GM23248 (cell line): ENCODE data around the gene MXRA5. TPM values are rescaled to one million over a fixed set of nuclear protein-coding genes. Genes with fewer than 3 reads are reported as not detected.
A peak's percentile ranks its signal among the peaks of the same experiment; 100 is the strongest.
"Not testable (repeated sequence)": the region's sequence is repeated elsewhere in the genome, so short reads cannot be mapped to it uniquely, and the experiment has no call there.

Experiments used
- DNase-seq: peaks from one replicate; pipeline ENCODE4 v3.0.0-alpha.2; 2015
- H2AFZ ChIP-seq: fragments of 200-600 bp; sonication (generic); 2 replicates; pipeline ENCODE4 v1.6.1; 2016; ENCODE audit warnings: antibody characterized with exemption
- H3F3A ChIP-seq: fragments of 200-600 bp; sonication (generic); 2 replicates; pipeline ENCODE4 v1.6.1; 2016; ENCODE audit warnings: mild to moderate bottlenecking, antibody characterized with exemption, mixed run types; ENCODE audit not compliant: insufficient read depth
- H3K27ac ChIP-seq: fragments of 200-600 bp; sonication (generic); 2 replicates; pipeline ENCODE4 v1.5.1; 2016; ENCODE audit warnings: mild to moderate bottlenecking
- H3K27me3 ChIP-seq: fragments of 200-600 bp; sonication (generic); replicated peaks from 2 replicates; pipeline ENCODE4 v1.6.1; 2016; ENCODE audit warnings: mild to moderate bottlenecking; ENCODE audit not compliant: insufficient read depth
- H3K36me3 ChIP-seq: fragments of 200-600 bp; sonication (generic); 2 replicates; pipeline ENCODE4 v1.6.1; 2016; ENCODE audit warnings: low read depth, mild to moderate bottlenecking
- H3K4me1 ChIP-seq: fragments of 200-600 bp; sonication (generic); 2 replicates; pipeline ENCODE4 v1.6.1; 2016; ENCODE audit warnings: mild to moderate bottlenecking; ENCODE audit not compliant: insufficient read depth
- H3K4me2 ChIP-seq: fragments of 200-600 bp; sonication (generic); one replicate; pipeline ENCODE4 v1.6.1; 2016; ENCODE audit warnings: mild to moderate bottlenecking; ENCODE audit not compliant: unreplicated experiment
- H3K4me3 ChIP-seq: fragments of 200-600 bp; sonication (generic); 2 replicates; pipeline ENCODE4 v1.5.1; 2016; ENCODE audit warnings: mild to moderate bottlenecking
- H3K79me2 ChIP-seq: fragments of 200-600 bp; sonication (generic); 2 replicates; pipeline ENCODE4 v1.6.1; 2016; ENCODE audit warnings: mild to moderate bottlenecking; ENCODE audit not compliant: insufficient read depth
- H3K9ac ChIP-seq: fragments of 200-600 bp; sonication (generic); 2 replicates; pipeline ENCODE4 v1.6.1; 2016; ENCODE audit warnings: mild to moderate bottlenecking
- H3K9me2 ChIP-seq: fragments of 200-600 bp; sonication (generic); 2 replicates; pipeline ENCODE4 v1.6.1; 2016; ENCODE audit warnings: mixed run types, mild to moderate bottlenecking, moderate library complexity; ENCODE audit not compliant: insufficient read depth
- H3K9me3 ChIP-seq: fragments of 200-600 bp; sonication (generic); one replicate; pipeline ENCODE4 v1.6.1; 2017; ENCODE audit warnings: low read depth
- H4K20me1 ChIP-seq: fragments of 200-600 bp; sonication (generic); 2 replicates; pipeline ENCODE4 v1.6.0; 2016; ENCODE audit not compliant: insufficient read depth
- EZH2 ChIP-seq: fragments of 200-600 bp; sonication (generic); IDR thresholded peaks from 2 replicates; pipeline ENCODE4 v1.6.1; 2018; ENCODE audit warnings: antibody characterized with exemption, mild to moderate bottlenecking; ENCODE audit not compliant: insufficient read depth, poor library complexity, severe bottlenecking
- EZH2phosphoT487 ChIP-seq: fragments of 200-600 bp; sonication (generic); IDR thresholded peaks from 2 replicates; pipeline ENCODE4 v1.6.1; 2018; ENCODE audit warnings: antibody characterized with exemption, moderate library complexity, mild to moderate bottlenecking, low read depth; ENCODE audit not compliant: insufficient read depth
- WGBS, 2 experiments: methylation state at CpG; one replicate each; pipeline ENCODE4 v1.1.6; 2015 to 2017; ENCODE audit warnings: low lambda C conversion rate in 2 of 2, low coverage in 1 of 2; ENCODE audit errors: missing lambda C conversion rate in 2 of 2; 5-methylcytosine and 5-hydroxymethylcytosine counted together
- in situ Hi-C: fragments of 300-500 bp; cut with MboI; formaldehyde crosslinking; loops from 2 replicates; pipeline ENCODE4 v1.15.0; 2020
- polyA plus RNA-seq: library from polyadenylated mRNA; unstranded; fragments of >200 nt; fragmentation: Nextera tagmentation; extraction: Ambion mirVana; gene quantifications from 2 replicates; pipeline ENCODE4 v1.2.1, GENCODE V29; 2016
- total RNA-seq: library from RNA; depleted of rRNA; stranded (reverse); fragments of >200 nt; shearing (Covaris generic); gene quantifications from 2 replicates; pipeline ENCODE4 v1.2.3, GENCODE V29; 2014

MXRA5 gene
- total and polyA plus RNA-seq, 2 experiments from 2014 or later, result 46.3 to 79.1 TPM

GRCh38 chrX:3384327-3384726, 37.9 kb upstream of the MXRA5 start:
- Histone ChIP-seq H3K27me3 (no peaks in the 10 kb centered on the region), H3K36me3 (no peaks in the 10 kb centered on the region), H3K79me2 (no peaks in the 10 kb centered on the region), H4K20me1 (no peaks in the 10 kb centered on the region), H2AFZ (no peak overlapping the region), H3K4me1 (no peaks in the 10 kb centered on the region), H3K4me3 (no peak overlapping the region), H3K9me2 (no peaks in the 10 kb centered on the region), H3K9me3 (no peaks in the 10 kb centered on the region), H3K4me2 (no peak overlapping the region), H3F3A (no peaks in the 10 kb centered on the region), H3K9ac (no peak overlapping the region), H3K27ac (no peak overlapping the region)
- no peak for TF ChIP-seq EZH2
- no peak for TF ChIP-seq EZH2phosphoT487
- WGBS, 2 experiments, result 73 to 82% methylated on average over 3 of the region's 3 CpGs
- in situ Hi-C loops, result no loop called here
- DNase-seq, result peak; percentile 10

- Histone ChIP-seq H3K4me2 (no peak overlapping the region), H3K4me3 (no peak overlapping the region), H3F3A (no peaks in the 10 kb centered on the region), H2AFZ (no peak overlapping the region), H3K9me2 (no peaks in the 10 kb centered on the region), H3K9ac (no peak overlapping the region), H3K27me3 (no peaks in the 10 kb centered on the region), H3K27ac (no peak overlapping the region), H3K4me1 (no peaks in the 10 kb centered on the region), H3K36me3 (no peaks in the 10 kb centered on the region), H4K20me1 (no peaks in the 10 kb centered on the region), H3K79me2 (no peaks in the 10 kb centered on the region), H3K9me3 (no peaks in the 10 kb centered on the region)
- DNase-seq, result no peak
- 92 to 96% methylated on average over 3 of the region's 3 CpGs for WGBS, 2 experiments
- TF ChIP-seq EZH2phosphoT487 (no peak), EZH2 (no peak)
- in situ Hi-C loops, result no loop called here
These were observed 34.2 kb upstream of the MXRA5 start for GRCh38 chrX:3380603-3381002.

- DNase-seq, result no peak
- no peaks in the 10 kb centered on the region for H3K79me2 ChIP-seq
- H3K27me3 ChIP-seq, result no peaks in the 10 kb centered on the region
- no peaks in the 10 kb centered on the region for H3F3A ChIP-seq
- no peaks in the 10 kb centered on the region for H4K20me1 ChIP-seq
- no peak overlapping the region for H3K9ac ChIP-seq
- H3K9me2 ChIP-seq, result no peaks in the 10 kb centered on the region
- TF ChIP-seq EZH2phosphoT487 (no peak), EZH2 (no peak)
- 12 to 24% methylated on average over 4 of the region's 4 CpGs for WGBS, 2 experiments
- no peak overlapping the region for H3K27ac ChIP-seq
- no peaks in the 10 kb centered on the region for H3K9me3 ChIP-seq
- no peak overlapping the region for H3K4me3 ChIP-seq
- H3K4me2 ChIP-seq, result no peak overlapping the region
- no peak overlapping the region for H2AFZ ChIP-seq
- H3K36me3 ChIP-seq, result no peaks in the 10 kb centered on the region
- no peaks in the 10 kb centered on the region for H3K4me1 ChIP-seq
- in situ Hi-C loops, result no loop called here
These were observed 32.7 kb upstream of the MXRA5 start for GRCh38 chrX:3379111-3379510.

- in situ Hi-C loops, result no loop called here
- Histone ChIP-seq H3K9ac (no peak overlapping the region), H2AFZ (no peak overlapping the region), H3K4me3 (no peak overlapping the region), H3K27ac (no peak overlapping the region), H3K36me3 (no peaks in the 10 kb centered on the region), H4K20me1 (no peaks in the 10 kb centered on the region), H3K4me2 (no peak overlapping the region), H3K9me3 (no peaks in the 10 kb centered on the region), H3K79me2 (no peaks in the 10 kb centered on the region), H3F3A (no peaks in the 10 kb centered on the region), H3K9me2 (no peaks in the 10 kb centered on the region), H3K4me1 (no peaks in the 10 kb centered on the region), H3K27me3 (no peaks in the 10 kb centered on the region)
- whole genome bisulfite sequencing, 2 experiments, result 19% methylated on average over 4 of the region's 4 CpGs
- no peak for DNase-seq
- no peak for TF ChIP-seq EZH2phosphoT487
- no peak for TF ChIP-seq EZH2
These were observed 31.7 kb upstream of the MXRA5 start for GRCh38 chrX:3378156-3378555.

- no peaks in the 10 kb centered on the region for H3K36me3 ChIP-seq
- no peaks in the 10 kb centered on the region for H3K79me2 ChIP-seq
- H3K9ac ChIP-seq, result no peak overlapping the region
- no peaks in the 10 kb centered on the region for H3K9me3 ChIP-seq
- H3K4me3 ChIP-seq, result no peak overlapping the region
- H3K9me2 ChIP-seq, result no peaks in the 10 kb centered on the region
- no peak for TF ChIP-seq EZH2phosphoT487
- TF ChIP-seq EZH2, result no peak
- no peak overlapping the region for H3K4me2 ChIP-seq
- no peaks in the 10 kb centered on the region for H3K4me1 ChIP-seq
- in situ Hi-C loops, result no loop called here
- no peaks in the 10 kb centered on the region for H3K27me3 ChIP-seq
- H3K27ac ChIP-seq, result no peak overlapping the region
- H2AFZ ChIP-seq, result no peak overlapping the region
- WGBS, 2 experiments, result 78 to 100% methylated on average over 6 to 13 of the region's 13 CpGs
- DNase-seq, result no peak
- H4K20me1 ChIP-seq, result no peaks in the 10 kb centered on the region
- no peaks in the 10 kb centered on the region for H3F3A ChIP-seq
These were observed 31.1 kb upstream of the MXRA5 start for GRCh38 chrX:3377560-3377959.

- H3K27ac ChIP-seq, H3K27me3 ChIP-seq, H3K4me1 ChIP-seq, H3K9me3 ChIP-seq, H4K20me1 ChIP-seq, H3K36me3 ChIP-seq, H2AFZ ChIP-seq, H3F3A ChIP-seq, H3K9ac ChIP-seq, in situ Hi-C loops, H3K4me3 ChIP-seq, H3K9me2 ChIP-seq, H3K79me2 ChIP-seq, H3K4me2 ChIP-seq: not testable (repeated sequence)
- WGBS, 2 experiments, result 0 to 3% methylated on average over 2 of the region's 2 CpGs
- DNase-seq, result peak; percentile 12
These were observed 29.5 kb upstream of the MXRA5 start for GRCh38 chrX:3375878-3376508.
